Measurements from ENCODE around the gene HLA-DQB2. TPM values are rescaled to one million over a fixed set of nuclear protein-coding genes. Genes with fewer than 3 reads are reported as not detected.
"Not testable (repeated sequence)": the region's sequence is repeated elsewhere in the genome, so short reads cannot be mapped to it uniquely, and the experiment has no call there.

Gene HLA-DQB2
- total and polyA plus RNA-seq, 2 donors (not counting 3 experiments of a cell fraction or from before 2014, with no cell fraction given), result not detected

GRCh38 chr6:32805404-32805803 lies 42.1 kb upstream of the HLA-DQB2 start:
- BruUV-seq (replicated peaks); FAIRE-seq: not testable (repeated sequence)

GRCh38 chr6:32803416-32803815 lies 40.1 kb upstream of the HLA-DQB2 start:
- POLR2A ChIA-PET, result interaction anchor here (0.6 kb wide), 1 partner anchor 117 kb away, joined by 3 read pairs; no protein-coding TSS in a partner anchor
- H3K27me3 ChIP-seq (ENCODE audit: control insufficient read depth in 2 of 2, insufficient read depth in 2 of 2, low read length in 2 of 2), result peaks cover 29 to 60% of the 10 kb centered on the region in 2 experiments
- H2AFZ ChIP-seq (ENCODE audit: low read depth, low read length), result no peak overlapping the region
- no peaks in the 10 kb centered on the region for H3K79me2 ChIP-seq (ENCODE audit: control insufficient read depth, insufficient read depth, low read length)
- no peaks in the 10 kb centered on the region for H3K4me1 ChIP-seq (ENCODE audit: control insufficient read depth, extremely low read depth, insufficient read depth, low read length)
- H3K27ac ChIP-seq (ENCODE audit: insufficient read depth, low read depth, low read length), result no peak overlapping the region
- H3K9ac ChIP-seq (replicated peaks; ENCODE audit: extremely low read depth, insufficient read depth, low read length), result no peak overlapping the region
- no TSS peak for BruUV-seq (replicated peaks)
- no peaks in the 10 kb centered on the region for H3K9me1 ChIP-seq (replicated peaks; ENCODE audit: control insufficient read depth, extremely low read depth, insufficient read depth, low read length)
- H3K4me3 ChIP-seq (replicated peaks in 1 of 3; ENCODE audit: insufficient read depth in 1 of 3, low read depth in 1 of 3, low read length in 3 of 3), result no peak overlapping the region
- H3K9me3 ChIP-seq (replicated peaks; ENCODE audit: control insufficient read depth, insufficient read depth, low read length), result no peaks in the 10 kb centered on the region
- intact Hi-C loops (cut with micrococcal nuclease), result no loop called here
- CTCF ChIA-PET, result interaction anchor here (1.9 kb wide), 1 partner anchor 65 kb away, joined by 13 read pairs; no protein-coding TSS in a partner anchor
- dilution Hi-C loops (cut with MboI; ENCODE audit: extremely low pct_ligation_motif_present, low sequenced_read_pairs), result no loop called here
- no peaks in the 10 kb centered on the region for H3K36me3 ChIP-seq (ENCODE audit: control insufficient read depth in 2 of 2, extremely low read depth in 1 of 2, insufficient read depth in 2 of 2, low read length in 2 of 2)
- no peak overlapping the region for H3K4me2 ChIP-seq (ENCODE audit: insufficient read depth, low read length)
- FAIRE-seq, result no peak
- TF ChIP-seq JUN (IDR thresholded peaks at IDR 0.05; ENCODE audit: borderline replicate concordance, insufficient read depth, insufficient read length, low read depth) (no peak), GATA2 (IDR thresholded peaks at IDR 0.05; ENCODE audit: insufficient read depth, insufficient read length, low read depth, low read length) (no peak), POLR2AphosphoS5 (IDR thresholded peaks at IDR 0.05; ENCODE audit: insufficient read depth, low read depth, low read length) (no peak), MYC (IDR thresholded peaks at IDR 0.05; ENCODE audit: low read depth, low read length) (no peak), POLR2A (IDR thresholded peaks at IDR 0.05; ENCODE audit: low read depth, low read length) (no peak), EZH2 (IDR thresholded peaks at IDR 0.05; ENCODE audit: borderline replicate concordance, low read depth, low read length, severe bottlenecking) (no peak), FOS (IDR thresholded peaks at IDR 0.05; ENCODE audit: borderline replicate concordance, insufficient read depth, low read length) (no peak)
- TF ChIP-seq, protein P1, sequence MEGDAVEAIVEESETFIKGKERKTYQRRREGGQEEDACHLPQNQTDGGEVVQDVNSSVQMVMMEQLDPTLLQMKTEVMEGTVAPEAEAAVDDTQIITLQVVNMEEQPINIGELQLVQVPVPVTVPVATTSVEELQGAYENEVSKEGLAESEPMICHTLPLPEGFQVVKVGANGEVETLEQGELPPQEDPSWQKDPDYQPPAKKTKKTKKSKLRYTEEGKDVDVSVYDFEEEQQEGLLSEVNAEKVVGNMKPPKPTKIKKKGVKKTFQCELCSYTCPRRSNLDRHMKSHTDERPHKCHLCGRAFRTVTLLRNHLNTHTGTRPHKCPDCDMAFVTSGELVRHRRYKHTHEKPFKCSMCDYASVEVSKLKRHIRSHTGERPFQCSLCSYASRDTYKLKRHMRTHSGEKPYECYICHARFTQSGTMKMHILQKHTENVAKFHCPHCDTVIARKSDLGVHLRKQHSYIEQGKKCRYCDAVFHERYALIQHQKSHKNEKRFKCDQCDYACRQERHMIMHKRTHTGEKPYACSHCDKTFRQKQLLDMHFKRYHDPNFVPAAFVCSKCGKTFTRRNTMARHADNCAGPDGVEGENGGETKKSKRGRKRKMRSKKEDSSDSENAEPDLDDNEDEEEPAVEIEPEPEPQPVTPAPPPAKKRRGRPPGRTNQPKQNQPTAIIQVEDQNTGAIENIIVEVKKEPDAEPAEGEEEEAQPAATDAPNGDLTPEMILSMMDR (IDR thresholded peaks at IDR 0.05; ENCODE audit: extremely low read depth in 1 of 2, insufficient read depth in 1 of 2, low read depth in 1 of 2, low read length in 2 of 2), result no peak
- TF ChIP-seq, protein P2, sequence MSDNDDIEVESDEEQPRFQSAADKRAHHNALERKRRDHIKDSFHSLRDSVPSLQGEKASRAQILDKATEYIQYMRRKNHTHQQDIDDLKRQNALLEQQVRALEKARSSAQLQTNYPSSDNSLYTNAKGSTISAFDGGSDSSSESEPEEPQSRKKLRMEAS (IDR thresholded peaks at IDR 0.05; ENCODE audit: insufficient read depth, insufficient read length), result no peak
- H4K20me1 ChIP-seq (replicated peaks; ENCODE audit: control insufficient read depth, extremely low read depth, insufficient read depth, low read length), result no peaks in the 10 kb centered on the region
- DNase-seq (ENCODE audit: low read depth, low spot score), result no peak

More at GRCh38 chr6:32805404-32805803, 42.1 kb upstream of the HLA-DQB2 start:
- POLR2A ChIA-PET; H3K79me2 ChIP-seq (ENCODE audit: control insufficient read depth, insufficient read depth, low read length); H3K36me3 ChIP-seq (ENCODE audit: control insufficient read depth in 2 of 2, extremely low read depth in 1 of 2, insufficient read depth in 2 of 2, low read length in 2 of 2); H3K27ac ChIP-seq (ENCODE audit: insufficient read depth, low read depth, low read length); H4K20me1 ChIP-seq (replicated peaks; ENCODE audit: control insufficient read depth, extremely low read depth, insufficient read depth, low read length); H2AFZ ChIP-seq (ENCODE audit: low read depth, low read length); H3K4me3 ChIP-seq (replicated peaks in 1 of 3; ENCODE audit: insufficient read depth in 1 of 3, low read depth in 1 of 3, low read length in 3 of 3); H3K9ac ChIP-seq (replicated peaks; ENCODE audit: extremely low read depth, insufficient read depth, low read length); H3K4me1 ChIP-seq (ENCODE audit: control insufficient read depth, extremely low read depth, insufficient read depth, low read length); intact Hi-C loops (cut with micrococcal nuclease); H3K4me2 ChIP-seq (ENCODE audit: insufficient read depth, low read length); H3K9me1 ChIP-seq (replicated peaks; ENCODE audit: control insufficient read depth, extremely low read depth, insufficient read depth, low read length); H3K9me3 ChIP-seq (replicated peaks; ENCODE audit: control insufficient read depth, insufficient read depth, low read length); DNase-seq (ENCODE audit: low read depth, low spot score); dilution Hi-C loops (cut with MboI; ENCODE audit: extremely low pct_ligation_motif_present, low sequenced_read_pairs): not testable (repeated sequence)
- CTCF ChIA-PET, result interaction anchor here (2.4 kb wide), 1 partner anchor 63 kb away, joined by 11 read pairs; no protein-coding TSS in a partner anchor
- H3K27me3 ChIP-seq (ENCODE audit: control insufficient read depth in 2 of 2, insufficient read depth in 2 of 2, low read length in 2 of 2), result peaks cover 14 to 47% of the 10 kb centered on the region in 2 experiments
